Limb (tissue), 2 donors: ENCODE data around the gene CDH4.

Experiments used
- DNase-seq, 2 donors: peaks; one replicate each; pipeline ENCODE4 v3.0.0-alpha.2; 2016; ENCODE audit errors: extremely low spot score in 2 of 2

Gene CDH4

GRCh38 chr20:61814244-61814643 is 562.2 kb downstream of the CDH4 start:
- DNase-seq: no peak

- DNase-seq: no peak
Observed at GRCh38 chr20:61814726-61815125, 562.7 kb downstream of the CDH4 start.

- DNase-seq: no peak
Observed at GRCh38 chr20:61815176-61815575, 563.1 kb downstream of the CDH4 start.

GRCh38 chr20:61815678-61816077 is 563.6 kb downstream of the CDH4 start:
- no peak for DNase-seq

GRCh38 chr20:61816606-61817460 is 564.8 kb downstream of the CDH4 start:
- no peak for DNase-seq

- no peak for DNase-seq
Observed at GRCh38 chr20:61817575-61817974, 565.5 kb downstream of the CDH4 start.

GRCh38 chr20:61818746-61819573 is 566.9 kb downstream of the CDH4 start:
- DNase-seq: no peak

GRCh38 chr20:61819574-61819846 is 567.4 kb downstream of the CDH4 start:
- no peak for DNase-seq

GRCh38 chr20:61819921-61820825 is 568.1 kb downstream of the CDH4 start:
- DNase-seq: no peak

GRCh38 chr20:61821735-61822134 is 569.7 kb downstream of the CDH4 start:
- no peak for DNase-seq

- DNase-seq: no peak
Observed at GRCh38 chr20:61822396-61822795, 570.3 kb downstream of the CDH4 start.

GRCh38 chr20:61823242-61823641 is 571.2 kb downstream of the CDH4 start:
- DNase-seq: no peak

GRCh38 chr20:61828891-61829290 is 576.8 kb downstream of the CDH4 start:
- no peak for DNase-seq

GRCh38 chr20:61829526-61829925 is 577.5 kb downstream of the CDH4 start:
- DNase-seq: no peak

GRCh38 chr20:61830241-61830930 is 578.3 kb downstream of the CDH4 start:
- DNase-seq: no peak

GRCh38 chr20:61830991-61831390 is 578.9 kb downstream of the CDH4 start:
- DNase-seq: no peak

GRCh38 chr20:61832181-61832580 is 580.1 kb downstream of the CDH4 start:
- no peak for DNase-seq

- DNase-seq: no peak
Observed at GRCh38 chr20:61833807-61834610, 581.9 kb downstream of the CDH4 start.

- no peak for DNase-seq
Observed at GRCh38 chr20:61835301-61835700, 583.2 kb downstream of the CDH4 start.

GRCh38 chr20:61835791-61836350 is 583.8 kb downstream of the CDH4 start:
- no peak for DNase-seq
